HG03469 (cell line): ENCODE measurements around the gene NYAP1.

Experiments used
- ATAC-seq: cut with Tn5 transposase; IDR thresholded peaks from one replicate; pipeline ENCODE4 v1.9.1; 2021; ENCODE audit warnings: mild to moderate bottlenecking, moderate library complexity, moderate number of reproducible peaks; ENCODE audit not compliant: unreplicated experiment

Gene NYAP1

DNA sequence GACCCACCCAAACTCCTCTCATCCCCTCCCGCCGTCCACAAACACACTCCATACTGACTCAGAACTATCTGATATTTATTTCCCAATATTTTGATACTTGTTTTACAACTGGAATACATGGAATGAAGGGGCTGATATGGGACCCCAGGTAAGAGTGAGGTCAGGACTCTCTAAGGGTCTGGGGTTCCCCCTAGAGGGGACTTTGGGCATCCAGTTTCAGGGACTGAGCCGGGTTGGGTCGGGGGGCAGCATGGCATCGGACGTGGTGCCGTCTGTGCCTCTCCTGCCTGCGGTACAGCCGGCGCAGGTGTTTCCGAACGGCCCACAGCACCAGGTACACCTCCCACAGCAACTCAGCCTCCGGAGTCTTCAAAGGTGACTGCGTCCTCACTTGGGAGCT, 27.2 kb upstream of the NYAP1 start:
- ATAC-seq, result no peak

DNA sequence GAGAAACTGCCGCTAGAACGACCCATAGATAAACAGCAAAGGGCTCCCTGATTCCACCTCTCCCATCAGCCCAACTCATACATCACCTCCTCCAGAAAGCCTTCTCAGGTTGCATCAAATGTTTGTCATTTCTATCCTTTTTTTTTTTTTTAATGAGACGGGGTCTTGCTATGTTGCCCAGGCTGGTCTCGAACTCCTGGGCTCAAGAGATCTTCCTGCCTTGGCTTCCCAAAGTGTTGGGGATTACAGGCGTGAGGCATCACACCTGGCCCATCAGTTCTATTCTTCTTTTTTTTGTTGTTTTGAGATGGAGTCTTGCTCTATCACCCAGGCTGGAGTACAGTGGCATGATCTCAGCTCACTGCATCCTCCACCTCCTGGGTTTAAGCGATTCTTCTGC, 26.7 kb upstream of the NYAP1 start:
- no peak for ATAC-seq

DNA sequence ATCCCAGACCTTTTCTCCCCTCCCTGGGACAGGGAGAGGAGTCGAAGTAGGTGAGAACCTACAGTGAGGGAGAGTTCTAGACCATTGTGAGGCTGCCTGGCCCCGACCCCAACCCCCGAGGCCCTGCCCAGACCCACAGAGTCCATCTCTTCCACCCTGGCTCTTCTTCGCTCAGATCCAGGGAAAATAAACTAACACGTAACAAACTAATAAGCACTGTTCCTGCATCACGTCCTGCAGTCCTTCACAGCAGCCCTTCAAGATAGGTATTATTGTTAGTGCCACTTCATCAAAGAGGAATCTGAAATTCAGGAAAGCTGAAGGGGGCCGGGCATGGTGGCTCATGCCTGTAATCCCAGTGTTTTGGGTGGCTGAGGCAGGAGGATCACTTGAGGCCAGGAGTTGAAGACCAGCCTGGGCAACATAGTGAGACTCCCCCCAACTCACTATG, 19.5 kb upstream of the NYAP1 start, which contains the start of gene SPACDR:
TSS of gene SPACDR (minus strand) at position 51 of the 451 bp plus-strand sequence. CDS start 235 bp downstream, outside the sequence.
- no peak for ATAC-seq

DNA sequence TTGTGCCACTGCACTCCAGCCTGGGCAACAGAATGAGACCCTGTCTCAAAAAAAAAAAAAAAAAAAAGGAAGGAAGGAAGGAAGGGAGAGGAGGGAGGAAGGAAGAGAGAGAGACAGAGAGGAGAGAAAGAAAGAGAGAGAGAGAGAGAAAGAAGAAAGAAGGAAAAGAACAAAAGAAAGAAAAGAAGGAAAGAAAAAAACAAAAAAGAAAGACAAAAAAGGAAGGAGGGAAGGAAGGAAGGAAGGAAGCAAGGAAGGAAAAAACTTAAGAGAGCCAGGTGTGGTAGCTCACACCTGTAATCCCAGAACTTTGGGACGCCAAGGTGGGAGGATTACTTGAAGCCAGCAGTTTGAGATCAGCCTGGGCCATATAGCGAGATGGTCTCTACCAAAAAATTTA, 18.9 kb upstream of the NYAP1 start:
- ATAC-seq, result no peak

DNA sequence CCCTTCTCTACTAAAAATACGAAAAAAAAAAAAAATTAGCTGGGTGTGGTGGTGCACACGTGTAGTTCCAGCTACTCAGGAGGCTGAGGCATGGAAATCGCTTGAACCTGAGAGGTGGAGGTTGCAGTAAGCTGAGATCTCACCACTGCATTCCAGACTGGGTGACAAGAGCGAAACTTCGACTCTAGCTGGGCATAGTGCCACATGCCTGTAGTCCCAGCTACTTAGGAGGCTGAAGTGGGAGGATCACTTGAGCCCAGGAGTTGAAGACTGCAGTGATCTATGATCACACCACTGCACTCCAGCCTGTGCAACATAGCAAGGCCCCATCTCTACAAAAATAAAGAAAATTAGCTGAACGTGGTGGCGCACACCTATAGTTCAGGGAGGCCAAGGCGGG, 18.4 kb upstream of the NYAP1 start:
- ATAC-seq, result no peak

DNA sequence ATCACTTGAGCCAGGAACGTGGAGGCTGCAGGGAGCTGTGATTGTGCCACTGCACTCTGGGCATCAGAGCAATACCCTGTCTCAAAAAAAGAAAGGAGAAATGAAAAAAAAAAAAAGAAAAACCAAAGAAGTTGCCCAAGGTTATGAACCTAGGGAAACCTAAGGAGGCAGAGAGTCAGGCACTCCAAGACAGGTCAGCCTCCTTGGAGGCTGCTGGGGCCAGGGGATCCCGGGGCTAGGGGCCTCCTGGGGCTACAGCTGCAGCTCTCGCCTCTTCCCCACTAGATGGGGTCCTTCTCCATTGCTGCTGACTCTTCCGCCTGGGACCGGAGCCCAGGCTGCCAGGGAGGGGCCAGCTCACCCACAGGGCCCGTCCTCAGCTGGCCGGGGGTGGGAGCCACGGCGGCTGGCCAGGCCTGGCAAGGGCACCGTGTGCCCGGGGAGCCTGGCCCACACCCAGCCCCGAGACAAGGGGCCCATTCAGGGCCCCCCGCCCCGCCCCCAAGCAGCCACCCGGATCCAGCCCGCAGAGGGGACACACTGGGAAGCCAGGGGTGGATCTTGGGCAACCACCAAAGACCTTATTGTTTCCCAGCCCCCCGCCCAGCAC, 17.9 kb upstream of the NYAP1 start:
- ATAC-seq, result no peak

DNA sequence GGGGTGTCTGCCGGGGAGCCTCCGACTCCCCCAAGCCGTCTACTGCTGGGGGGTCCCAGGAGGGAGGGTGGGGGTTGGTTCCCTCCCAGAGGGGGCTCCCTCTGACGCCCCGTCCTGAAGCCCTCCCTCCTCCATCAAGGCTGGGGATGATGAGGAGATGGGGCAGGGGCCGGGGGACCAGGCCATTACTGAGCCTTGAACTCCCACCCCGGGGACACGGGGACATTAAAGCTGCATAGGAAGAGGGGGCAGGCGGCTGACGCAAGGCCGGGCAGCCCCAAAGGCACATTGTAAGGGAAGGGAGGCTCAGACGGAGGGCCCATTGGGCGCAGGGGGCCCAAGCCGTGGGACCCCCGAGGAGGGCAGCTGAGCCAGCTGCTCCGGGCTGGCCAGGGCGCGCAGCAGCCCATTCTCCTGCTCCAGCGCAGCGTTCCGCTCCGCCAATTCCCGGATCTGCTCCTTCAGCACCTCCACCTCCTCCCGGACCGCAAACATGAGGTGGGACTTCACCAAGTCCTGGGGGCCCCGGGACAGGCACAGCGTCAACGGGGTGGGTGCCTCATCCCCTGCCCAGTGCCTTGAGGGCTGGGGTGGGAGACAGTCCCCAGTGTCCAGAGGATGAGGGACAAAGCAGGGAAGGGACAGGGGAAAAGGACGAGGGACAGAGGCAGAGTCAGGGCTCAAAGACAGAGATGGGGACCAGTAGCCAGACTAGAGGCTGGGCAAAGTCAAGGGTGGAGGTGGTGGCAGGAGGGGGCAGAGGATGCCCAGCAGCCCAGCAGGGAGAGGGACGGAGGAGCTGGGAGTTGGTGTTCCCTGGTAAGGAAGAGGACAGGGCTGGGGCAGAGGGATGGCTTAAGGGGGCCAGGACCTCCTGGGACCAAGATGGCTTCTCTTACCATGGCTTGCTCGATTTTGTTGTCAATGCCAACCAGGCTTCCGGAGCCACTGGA, 16.8 kb upstream of the NYAP1 start:
- ATAC-seq, result no peak

DNA sequence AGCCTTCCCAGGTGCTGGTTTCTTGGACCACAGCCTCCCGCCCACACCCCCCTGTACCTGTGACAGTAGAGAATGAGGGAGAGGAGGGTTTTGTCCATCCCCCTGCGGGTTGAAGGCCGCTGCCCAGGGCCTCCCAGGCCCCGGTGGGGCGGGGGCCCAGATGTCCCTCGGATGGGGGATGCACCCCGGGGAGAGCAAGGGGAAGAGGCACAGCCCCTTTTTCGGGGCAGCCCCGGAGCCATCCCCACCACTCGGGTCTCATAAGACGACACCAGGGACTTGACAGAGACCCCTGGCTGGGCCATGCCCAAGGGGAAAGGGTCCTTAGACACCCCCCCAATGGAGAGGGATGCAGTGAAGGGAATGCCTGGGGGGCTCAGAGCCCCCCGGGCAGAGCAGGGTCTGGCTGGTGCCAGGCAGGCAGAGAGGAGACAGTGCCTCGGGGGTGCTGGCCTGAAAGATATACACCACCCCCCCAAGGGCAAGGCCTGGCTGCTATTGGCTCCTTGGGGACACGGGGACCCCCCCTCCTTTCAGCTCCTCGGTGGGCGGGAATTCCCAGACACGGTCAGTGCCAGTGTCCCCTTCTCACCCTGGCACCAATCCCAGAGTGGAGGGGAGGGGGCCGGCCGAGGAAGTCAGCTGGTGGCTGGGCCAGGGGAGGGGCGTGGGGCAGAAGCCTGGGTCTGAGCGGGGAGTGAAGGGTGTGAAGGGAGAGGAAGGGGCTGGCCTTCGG, 15.9 kb upstream of the NYAP1 start:
- ATAC-seq, result no peak

DNA sequence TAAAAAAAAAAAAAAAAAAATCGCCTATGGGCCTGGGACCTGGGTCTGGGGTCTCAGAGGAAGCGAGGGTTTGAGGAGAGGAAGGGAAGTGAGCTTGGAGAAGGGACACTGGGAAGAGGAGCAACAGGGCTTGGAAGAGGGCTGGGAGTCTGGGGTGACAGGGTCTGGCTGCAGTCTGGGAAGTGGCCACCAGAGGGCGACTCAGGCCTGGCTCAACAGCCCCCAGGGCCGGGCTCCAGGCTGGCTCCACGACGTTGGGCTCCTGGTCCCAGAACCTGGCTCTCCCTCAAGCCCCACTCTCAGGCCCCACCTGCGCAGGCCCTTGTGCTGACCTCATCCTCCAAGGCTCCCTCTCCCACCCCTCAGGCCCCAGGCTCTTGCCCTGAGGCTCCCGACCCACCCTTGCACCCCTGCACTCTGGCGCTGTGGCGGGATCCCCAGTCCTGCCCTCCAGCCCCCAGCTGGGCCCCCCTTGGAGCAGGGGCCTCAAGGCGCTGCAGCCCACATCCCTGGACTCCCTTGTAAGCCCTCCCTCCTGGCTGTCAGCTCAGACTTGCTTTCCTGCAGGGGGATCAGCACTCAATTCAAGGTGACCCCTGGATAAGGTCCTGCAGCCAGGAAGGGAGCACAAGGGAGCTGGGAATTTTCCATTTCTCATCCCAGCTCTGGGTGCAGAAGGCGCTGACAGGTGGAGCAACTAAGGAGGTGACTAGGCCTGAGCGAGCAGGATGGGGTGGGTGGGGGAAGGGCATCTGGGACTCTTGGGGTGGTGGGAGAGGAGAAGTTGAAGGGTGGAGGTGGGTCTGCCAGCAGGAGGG, 14.3 kb upstream of the NYAP1 start:
- no peak for ATAC-seq

DNA sequence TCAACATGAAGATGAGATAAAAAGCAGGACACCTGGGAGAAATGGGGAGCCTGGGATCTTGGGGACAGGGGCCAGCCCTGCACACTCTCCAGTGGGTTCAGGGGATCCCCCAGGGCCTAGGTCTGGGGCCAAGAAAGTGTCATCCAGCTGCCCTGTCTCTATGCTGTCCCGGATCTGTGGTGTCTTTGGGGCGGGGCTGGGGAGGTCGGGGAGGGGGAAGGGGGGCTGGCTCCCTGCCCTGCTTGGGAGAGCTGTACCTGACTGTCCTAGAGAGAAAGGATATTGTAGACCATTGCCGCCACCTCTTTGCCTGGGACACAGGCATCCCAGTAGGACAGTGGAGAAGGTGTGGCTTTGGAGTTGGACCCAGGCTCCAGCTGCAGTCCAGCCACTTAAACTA, 12.7 kb upstream of the NYAP1 start:
- ATAC-seq, result no peak

DNA sequence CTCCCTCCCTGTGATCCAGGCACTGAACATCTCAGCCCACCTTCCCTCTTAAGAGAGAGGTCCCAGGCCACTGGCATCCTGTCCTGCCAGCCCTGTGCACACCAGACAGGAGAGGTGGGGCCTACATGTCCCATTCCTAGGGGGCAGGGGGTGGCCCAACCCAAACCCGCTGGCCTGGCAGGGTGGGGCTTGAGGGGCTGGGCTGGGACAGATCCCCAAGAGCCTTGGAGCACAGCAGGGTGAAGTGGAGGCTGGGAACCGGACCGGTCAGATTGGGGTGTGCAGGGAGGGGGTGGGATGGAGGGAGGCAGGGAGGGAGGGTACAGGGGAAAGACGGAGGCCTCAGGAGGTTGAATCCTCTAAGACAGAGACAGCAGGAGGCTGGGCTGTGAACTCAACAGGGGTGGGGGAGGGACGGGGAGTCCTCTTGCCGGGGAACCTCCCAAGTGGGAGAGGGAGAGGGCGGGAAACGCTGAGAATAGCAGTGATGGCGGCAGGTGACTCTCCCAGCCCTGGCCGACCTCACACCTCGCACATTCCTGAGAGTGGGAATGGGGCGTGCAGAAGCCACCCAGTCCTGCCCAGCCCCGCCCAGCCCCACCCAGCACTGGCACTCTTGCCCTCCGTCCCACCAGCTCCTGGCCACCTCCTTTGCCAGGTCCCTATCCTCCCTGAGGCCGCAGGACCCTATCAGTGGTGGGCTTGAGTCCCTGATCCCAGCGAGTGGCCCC, 11.4 kb upstream of the NYAP1 start:
- ATAC-seq, result no peak

DNA sequence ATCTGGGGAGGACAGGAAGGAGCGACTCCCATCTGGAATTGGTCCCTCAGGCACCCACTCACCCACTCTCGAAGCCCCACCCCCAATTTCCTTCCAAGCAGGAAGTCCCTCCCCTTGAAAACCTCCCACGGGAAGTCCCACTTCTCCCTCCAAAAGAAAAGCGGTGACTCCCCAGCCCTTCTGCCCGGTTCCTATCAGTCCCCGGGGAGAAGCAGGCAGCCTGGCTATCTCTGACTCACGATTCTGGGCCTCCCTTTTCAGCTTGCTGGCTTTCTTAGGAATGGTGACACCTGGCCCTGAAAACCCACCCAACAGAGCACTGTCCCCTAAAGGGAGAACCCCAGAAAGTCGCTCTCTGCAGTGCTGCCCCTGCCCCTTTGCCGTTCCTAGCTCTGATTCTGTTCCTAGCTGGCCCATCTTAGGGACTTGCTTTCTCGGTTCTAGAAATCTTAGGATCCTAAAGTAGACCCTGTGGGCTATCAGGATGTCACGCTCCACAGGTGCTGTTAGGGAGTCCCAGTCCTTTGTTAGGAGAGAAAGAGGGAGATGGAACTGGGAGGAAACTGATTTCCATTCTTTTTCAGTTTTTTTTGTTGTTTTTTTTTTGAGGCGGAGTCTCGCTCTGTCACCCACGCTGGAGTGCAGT, 10.8 kb upstream of the NYAP1 start:
- no peak for ATAC-seq

DNA sequence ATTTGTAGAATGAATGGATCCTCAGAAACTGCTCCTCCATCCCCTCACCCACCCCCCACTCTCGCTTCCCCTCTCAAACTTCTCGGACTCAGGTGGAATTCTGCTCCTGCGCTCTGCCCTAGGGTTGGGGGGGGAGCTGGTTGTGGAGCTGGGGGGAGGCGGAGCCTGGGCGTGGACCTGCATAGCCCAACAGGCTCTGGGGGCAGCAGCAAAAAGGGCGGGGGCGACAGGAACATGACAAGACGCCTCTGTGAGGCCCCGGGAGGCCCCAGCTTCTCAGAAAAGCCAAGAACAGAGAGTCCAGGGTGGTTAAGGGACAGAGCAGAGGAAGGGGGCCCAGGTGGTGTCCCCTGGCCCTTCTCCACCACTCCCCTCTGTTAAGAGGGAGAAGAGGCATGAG, 8.2 kb upstream of the NYAP1 start:
- no peak for ATAC-seq

DNA sequence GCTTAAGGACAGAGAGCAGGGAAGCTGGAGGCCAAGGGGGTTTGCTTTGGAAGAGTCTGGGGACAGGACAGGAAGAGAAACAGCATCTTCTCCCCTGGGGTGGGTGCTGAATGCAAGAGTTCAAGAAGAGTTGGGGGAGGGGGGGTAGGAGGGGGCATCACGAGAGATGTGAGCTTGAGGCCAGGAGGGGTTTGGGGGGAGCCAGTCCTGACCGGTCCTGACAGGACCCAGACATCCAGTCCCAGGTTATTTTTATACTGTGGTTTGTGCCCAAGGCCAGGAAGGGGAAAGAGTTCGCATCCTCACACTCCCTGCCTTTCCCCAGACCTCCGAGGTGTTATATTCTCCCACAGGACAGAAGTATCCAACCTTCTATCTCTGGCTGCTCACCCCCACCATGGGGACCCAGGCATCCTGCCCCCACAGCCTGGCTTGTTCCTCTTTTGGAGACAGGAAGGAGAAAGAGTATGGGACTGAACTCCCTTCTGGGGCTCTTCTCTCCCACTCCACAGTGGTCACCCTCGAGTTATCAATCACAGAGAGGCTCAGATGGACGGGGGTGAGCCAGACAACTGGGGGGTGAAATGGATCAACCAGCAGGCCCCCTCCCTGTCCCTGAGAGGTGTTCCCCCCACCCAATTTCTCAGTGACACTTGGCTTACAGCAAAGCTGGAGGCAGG, 7.5 kb upstream of the NYAP1 start:
- ATAC-seq, result no peak

DNA sequence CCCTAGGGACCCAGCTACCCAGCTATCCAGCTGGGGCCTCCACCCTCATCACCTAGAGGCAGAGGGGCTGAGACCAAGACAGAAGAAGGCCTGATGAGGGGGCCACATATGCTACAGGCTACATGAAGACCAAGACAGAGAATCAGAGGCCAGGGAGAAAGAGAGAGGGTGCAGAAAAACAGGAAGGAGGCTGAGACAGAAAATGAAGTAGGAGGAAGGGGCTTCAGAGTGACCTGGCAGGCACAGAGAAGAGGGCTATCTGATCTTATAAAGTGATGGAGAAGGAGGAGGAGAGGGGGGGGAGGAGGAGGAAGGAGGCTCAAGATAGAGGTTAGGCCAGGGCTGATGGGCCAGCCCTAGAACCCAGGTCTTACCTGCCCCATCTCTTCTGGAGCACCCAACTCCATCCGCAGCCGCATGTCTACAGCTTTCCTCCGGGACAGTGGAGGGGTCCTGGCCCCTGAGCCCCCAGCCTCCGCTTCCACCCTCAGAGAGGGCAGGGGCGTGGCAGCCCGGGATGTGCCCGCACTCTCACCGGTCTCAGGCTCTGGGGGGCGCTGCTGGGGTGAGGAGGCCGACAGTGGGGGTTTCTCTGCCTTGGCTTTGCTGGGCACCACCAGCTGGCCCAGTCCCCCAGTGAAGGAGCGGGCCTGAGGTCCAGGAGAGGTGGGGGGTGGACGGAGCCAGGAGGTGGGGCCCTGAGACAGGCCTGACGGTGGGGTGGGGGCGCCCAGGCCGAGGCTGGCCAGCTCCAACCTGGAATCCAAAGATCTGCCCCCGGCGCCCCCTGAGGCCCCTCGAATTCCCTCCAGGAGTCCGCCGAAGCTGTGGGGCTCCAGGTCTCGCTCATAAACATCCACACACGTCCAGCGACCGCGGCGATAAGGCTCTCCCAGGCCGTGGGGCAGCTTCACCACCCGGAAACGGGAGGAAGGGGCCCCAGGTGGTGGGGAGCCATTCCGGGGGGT, 6.5 kb upstream of the NYAP1 start:
- ATAC-seq, result no peak

DNA sequence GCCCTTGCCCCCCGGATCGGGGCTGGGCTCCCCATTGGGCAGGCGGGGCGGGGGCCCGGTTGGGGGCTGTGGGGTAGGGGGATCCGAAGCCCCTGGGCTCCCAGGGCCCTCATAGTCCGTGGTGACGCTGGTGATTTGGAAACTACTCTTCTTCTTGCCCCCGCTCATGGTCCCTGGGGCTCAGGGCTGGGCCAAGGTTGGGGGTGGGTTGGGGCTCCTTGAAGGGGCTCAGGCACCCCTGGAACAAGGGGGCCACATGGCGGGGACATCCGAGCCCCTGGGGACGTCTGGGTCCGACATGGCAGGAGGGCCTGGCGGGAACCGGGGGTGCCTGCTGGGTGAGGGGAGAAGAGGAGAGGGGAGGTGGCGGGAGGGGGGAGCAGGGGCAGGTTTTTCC, 5.9 kb upstream of the NYAP1 start:
- ATAC-seq, result no peak

DNA sequence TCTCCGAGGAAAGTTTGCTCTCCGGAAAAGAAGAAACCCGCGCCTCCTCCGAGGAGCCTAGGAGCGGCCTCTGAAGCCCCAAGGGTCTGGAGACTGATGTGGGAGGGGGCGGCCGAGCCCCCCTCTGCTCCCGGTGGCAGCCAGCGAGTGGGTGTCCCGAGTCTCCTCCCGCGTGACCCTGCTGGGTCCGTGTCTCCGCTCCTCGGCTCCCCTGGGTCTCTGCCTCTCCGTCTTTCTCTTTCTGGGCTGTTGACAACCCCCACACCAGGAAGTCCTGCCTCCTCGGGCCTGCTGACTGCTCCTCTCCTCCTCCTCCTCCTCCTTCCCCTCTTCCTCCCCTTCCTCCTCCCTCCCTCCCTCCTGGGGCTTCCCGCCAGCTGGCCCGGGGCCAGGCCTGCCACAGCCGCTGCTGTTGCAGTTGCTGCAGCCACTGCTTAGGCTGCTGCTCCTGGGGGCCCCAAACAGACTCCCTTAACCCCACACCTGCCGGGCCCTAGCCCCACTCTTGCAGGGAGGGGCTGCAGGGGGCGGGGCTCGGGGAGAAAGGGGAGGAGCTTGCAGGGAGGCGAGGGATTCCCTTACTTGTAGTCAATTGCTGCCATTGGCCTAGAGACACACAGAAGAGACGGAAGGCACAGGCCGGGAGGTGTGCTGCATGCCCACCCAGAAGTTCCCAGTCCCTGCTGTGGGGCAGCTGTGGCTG, 4.6 kb upstream of the NYAP1 start, which contains the start of gene TSC22D4:
TSS of gene TSC22D4 (minus strand) at position 257 of the 703 bp plus-strand sequence. CDS start 1,176 bp downstream, outside the sequence.
- peak; percentile 33 for ATAC-seq
